DMS153 (cell line): ENCODE measurements around the gene FOXP1.

Source experiments
- DNase-seq: peaks from one replicate; lab custom pipeline; 2025; lab: John Stamatoyannopoulos, UW

The FOXP1 gene

DNA sequence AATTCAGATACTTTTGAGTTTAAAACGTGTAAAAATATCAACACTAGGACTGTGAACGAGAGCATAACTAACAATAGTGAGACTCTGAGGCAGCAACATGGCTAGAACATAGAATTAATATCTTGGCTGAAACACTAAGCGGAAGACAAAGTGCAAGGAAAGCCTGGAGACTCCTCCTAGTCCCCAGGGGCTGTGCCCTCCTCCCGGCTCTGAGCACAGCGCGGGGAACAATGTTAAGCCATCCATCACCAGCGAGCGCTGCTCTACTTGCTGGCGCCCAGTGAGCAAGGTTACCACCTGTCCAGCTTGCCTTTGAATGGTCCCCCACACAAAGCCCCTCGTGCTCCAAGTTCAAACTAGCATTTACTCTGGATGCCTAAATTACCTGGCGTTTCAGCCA is 436.9 kb downstream of the FOXP1 start:
- DNase-seq: no peak

DNA sequence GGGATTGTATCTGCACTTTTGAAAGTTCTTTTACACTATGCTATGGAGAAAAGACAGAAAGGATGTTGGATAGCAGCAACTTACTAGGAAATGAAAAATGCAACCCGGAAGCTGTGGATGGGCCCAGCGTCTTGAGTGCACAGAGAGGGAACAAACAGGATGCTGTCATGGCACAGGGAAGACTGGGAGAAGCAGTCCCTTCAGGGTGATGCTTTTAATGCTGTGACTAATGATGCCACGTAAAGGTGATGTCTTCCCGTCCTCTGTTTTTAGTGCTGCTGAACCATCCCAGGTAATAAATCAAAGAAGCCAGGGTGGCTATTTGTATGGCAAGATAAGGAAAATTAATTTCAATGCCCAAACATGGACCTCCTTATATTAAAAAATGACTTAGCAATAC is 437.6 kb downstream of the FOXP1 start:
- DNase-seq: no peak

DNA sequence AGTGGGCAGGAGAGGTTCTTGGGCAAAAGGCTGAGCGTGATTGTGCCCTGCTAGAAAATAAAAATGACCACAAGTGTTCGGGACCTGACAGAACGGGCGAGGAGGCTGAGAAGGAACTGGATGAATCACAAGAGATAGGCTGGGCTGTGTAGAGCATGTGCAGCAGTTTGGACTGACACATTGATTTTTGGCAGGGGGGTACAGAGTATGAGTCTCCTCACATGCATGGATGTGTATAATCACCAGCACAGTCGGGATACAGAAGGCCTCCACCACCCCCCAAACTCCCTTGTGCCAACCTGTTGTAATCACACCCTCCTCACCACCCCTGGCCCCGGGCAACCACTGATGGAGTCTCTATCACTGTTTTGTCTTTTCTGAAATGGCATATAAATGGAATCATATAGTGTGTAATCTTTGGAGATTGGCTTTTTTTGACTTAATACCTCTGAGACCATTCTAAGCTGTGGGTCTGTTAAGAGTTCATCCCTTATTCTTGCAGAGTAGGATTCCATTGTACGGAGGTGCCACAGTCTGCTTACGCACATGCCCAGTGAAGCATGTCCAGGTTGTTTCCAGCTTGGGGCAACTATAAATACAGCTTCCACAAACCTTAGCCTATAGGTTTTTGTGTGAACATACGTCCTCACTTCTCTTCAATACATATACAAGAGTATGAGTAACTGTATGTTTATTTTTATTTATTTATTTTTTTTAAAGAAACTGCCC is 438.8 kb downstream of the FOXP1 start:
- no peak for DNase-seq

DNA sequence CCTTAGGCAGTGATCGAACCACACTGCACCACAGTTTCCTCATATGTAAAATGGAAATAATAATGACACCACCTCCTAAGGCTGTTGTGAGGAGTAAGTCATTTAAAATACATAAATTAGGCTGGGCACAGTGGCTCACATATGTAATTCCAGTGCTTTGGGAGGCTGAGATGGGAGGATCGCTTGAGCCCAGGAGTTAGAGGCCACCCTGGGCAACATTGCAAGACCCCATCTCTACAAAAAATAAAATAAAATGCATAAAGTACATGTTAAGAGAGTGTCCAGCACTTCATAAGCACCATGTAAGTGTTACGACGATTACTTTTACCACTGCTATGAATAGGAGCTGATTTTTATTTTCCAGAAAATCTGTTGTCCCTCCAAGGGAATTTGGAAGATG is 440.0 kb downstream of the FOXP1 start:
- DNase-seq: no peak

DNA sequence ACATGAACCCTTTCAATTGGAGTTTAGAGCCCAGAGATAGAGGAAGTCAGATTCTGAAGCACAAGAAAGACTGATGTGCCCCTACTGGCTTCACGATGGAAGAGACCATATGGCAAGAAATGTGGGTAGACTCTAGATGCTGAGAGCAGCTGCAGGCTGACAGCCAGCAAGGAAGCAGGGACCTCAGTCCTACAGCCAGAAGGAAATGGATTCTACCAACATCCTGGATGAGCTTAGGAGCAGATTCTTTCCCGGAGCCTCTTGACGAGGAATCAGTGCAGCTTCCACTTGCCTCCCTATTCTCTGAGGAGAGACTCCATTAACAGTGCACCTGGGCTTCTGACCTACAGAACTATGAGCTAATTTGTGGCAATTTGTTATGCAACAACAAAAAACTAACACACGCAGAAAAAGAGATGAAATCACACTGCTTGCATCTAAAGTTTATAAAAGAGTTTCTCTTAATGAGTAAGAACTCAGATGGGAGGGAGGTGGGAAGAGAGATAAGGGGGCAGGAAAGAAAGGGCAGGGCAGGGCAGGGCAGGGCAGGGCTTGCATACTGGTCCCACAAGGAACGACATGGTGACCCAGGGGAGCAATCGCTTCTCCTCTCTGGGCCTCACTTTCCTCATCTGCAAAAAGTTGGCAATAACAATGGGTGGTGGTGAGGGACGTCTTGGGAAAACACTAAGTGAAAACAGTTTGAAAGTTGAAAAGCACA is 440.9 kb downstream of the FOXP1 start:
- DNase-seq: peak; percentile 54

DNA sequence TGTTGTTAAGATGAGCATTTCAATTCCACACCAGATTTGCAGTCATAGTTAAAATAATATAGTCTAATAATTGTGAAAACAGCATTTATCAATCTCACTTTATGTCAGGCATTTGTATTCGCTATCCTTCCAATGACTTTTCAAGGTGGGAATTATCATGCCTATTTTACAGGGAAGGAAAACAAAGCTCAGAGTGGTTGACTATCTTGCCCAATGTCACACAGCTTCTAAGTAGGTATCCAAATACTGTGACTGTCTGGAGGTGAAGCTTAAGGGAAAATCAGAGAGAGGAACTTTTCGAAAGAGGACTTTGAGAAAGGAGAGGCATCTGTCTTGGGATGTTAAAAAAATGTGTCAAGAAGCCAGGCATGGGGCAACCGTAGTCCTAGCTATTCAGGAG is 443.1 kb downstream of the FOXP1 start:
- no peak for DNase-seq

DNA sequence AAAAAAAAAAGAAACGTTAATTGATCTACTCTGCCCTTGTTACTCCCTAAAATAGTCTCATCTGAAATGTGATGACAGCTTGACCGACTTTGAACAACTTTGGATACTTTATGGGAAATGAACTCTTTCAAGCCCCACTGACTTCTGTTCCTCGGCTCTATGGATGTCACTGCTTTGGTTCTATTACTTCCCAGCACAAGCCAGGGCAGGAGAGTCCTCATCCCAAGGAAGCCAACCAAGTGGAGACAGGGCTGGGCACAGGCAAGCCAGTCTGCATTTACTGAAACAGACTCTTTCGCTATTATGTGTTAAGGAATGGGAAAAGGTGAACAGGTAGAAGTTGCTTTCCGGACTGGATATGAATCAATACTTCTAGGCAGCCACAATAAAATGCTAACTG is 444.0 kb downstream of the FOXP1 start:
- DNase-seq: no peak

DNA sequence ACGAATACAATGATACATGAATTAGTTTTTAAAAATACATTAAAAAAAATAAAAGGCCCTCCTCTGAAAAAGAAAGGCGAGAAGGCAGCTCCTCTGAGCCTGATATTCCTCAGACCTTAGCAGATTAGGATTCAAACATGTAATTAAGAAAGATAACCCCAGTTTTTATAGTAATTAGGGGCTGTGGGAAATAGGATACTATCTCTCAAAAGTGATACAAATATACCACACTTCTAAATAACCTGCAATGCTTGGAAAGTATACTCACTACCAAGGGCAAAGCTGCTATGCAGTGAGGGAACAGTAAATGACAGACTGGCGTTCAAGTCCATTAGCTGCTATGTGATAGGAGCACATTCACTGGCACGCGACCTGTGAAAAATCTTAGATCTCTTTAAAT is 445.1 kb downstream of the FOXP1 start:
- DNase-seq: no peak

DNA sequence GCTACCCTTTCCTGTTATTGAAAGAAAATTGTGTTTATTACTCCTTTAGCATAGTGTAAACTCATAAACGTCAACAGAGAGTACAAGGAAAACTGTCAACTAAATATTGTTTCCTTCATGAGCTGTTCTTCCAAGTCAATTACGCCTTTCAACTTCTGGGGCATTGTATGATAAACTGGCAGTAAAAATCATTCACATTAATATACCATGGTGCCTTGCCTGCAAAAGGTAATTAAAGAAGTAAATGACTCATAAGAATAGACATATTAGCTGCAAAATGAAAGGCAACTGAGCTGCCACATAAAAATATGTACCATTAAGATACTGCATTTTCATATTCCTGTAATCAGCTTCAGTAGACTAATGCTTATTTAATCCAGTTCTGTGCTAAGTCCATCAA is 447.3 kb downstream of the FOXP1 start:
- DNase-seq: no peak

DNA sequence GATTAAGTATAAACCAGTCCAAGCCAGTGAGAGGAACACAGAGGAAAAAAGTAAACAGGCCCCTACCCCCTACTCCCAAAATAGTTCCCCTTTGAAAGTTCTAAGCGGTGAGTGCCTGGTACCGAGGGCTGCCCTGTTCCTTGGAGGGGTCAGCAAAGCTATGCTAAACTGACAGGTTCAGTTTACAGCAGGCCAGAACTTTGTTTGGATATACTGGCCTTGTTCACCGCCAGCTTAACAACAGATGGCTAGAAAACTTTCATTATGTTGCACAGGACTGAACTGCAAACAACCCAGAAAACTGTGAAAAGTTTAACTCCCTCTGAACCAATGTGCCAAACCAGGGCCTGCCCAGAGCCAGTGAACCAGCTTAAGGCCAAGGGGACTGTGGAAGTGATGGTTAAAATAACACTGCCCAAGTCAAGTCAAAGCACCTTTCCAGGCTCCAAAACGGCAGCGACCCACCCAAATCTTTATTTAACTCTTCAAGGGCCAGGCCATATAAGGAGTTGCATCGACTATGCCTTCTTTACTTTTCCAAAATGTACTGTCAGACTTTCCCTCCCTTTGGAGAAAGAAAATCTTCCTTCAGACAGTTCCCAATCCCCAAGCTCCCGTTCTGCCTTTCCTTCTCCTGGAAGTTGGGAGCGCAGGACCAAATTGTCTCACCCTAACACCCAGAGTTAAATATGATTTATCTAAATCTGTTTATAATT is 448.0 kb downstream of the FOXP1 start:
- no peak for DNase-seq

DNA sequence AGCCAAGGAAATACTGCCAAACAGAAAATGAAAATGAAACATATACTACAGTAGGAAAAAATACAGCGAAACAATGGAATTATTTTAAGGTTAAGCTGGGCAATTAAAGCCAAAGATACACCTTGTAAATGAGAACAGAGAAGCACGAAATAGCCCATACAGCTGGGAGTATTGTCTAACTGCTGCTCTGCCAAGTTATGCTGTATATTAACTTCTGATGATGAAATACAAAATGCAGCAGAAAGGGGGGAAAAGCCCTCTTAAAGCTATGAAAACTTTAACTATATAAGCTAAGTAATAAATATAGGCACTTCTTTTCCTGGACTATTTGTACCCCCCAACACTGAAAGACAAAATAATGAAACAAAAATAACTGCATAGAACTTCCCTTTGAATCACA is 449.0 kb downstream of the FOXP1 start:
- DNase-seq: no peak

DNA sequence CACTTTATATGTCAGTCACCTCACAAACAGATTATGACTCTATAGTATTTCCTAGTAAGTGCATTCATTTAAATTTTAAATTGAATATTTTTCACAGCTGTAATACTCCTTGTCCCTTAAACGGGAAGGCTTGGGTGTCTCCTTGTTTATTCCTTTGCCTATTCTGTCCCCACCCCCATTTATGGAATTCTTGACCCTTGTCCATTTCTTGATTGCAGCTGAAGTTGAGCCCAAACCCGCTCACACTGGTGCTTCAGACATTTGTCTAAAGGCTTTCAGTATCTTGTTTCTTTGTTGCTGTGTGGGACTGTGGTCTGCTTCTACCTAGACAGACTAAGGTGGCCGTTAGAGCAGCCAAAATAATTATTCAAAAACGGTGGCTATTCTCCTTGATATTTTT is 449.7 kb downstream of the FOXP1 start:
- DNase-seq: no peak

DNA sequence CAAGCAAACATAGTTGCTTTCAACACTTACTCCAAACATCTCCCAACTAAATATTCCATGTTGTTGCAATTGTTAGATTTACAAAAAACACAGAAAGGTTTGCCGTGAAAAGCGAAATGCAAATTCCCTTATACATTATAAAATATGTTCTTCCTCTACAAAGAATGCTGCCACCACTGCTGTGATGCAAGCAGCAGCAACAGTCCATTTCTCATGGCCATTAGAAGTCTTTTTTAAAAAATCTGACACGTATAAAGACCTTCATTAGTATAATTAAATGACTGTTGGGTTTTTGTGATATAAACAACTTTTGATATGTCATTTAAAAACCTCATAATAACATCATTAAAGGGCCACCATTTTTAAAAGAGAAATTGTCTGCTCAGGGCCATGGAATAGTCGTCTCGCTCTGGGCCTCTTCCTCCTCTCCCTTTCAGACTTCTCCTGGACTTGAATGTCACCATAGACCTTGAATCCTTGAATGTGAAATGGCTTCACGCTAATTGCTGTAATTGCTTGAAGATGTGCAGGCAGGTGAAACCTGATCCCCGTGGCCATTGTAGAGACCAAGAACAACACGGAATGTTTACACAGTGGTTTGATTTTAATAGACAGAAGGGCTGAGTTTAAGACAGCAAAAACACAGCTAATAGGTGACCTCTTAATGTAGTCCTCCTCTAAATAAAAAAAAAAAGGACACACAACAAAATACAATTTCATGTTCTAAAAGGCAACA is 450.4 kb downstream of the FOXP1 start:
- peak; percentile 22 for DNase-seq

DNA sequence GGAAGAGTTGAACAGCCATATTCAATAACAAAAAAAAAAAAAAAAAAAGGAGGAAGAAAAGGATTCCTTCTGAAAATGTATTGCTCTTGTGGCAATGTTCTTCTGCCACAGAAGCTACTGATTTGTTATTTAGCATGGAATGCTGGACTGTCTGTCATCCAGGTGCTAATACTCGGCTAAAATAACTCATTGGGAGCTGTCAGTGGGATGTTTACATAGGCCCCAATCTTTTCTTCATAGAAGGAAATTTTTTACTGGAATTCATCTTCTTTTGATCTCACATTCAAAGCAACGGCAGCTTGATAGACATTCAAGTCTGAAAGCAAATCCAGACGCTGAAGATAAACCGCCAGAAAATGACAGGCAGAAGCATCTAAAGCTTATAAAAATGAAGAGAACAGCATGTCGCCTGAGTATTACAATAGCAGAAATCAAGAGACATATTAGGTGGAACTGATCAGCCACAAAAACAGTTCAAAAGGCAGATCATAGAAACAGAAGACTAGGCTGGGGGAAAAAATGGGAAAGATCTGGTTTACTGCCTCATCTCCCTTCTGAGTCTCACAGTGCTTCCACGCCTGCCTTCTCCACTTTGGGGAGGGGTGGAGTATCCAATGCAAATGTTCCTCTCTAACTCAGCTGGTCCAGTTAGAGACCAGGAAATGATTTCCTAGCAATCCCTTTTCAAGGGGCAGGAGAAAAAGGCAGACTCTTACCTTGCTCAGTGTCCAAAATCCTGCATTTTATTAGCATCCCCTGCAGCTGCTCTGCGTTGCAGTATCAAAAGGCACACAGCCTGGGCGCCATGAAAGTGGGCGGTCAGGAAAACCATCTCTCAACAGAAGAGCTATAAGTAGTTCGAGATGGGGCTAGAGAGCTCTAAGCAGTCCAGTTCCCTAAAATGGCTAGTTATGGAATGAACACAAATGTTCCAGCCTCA is 451.9 kb downstream of the FOXP1 start:
- DNase-seq: peak; percentile 17

DNA sequence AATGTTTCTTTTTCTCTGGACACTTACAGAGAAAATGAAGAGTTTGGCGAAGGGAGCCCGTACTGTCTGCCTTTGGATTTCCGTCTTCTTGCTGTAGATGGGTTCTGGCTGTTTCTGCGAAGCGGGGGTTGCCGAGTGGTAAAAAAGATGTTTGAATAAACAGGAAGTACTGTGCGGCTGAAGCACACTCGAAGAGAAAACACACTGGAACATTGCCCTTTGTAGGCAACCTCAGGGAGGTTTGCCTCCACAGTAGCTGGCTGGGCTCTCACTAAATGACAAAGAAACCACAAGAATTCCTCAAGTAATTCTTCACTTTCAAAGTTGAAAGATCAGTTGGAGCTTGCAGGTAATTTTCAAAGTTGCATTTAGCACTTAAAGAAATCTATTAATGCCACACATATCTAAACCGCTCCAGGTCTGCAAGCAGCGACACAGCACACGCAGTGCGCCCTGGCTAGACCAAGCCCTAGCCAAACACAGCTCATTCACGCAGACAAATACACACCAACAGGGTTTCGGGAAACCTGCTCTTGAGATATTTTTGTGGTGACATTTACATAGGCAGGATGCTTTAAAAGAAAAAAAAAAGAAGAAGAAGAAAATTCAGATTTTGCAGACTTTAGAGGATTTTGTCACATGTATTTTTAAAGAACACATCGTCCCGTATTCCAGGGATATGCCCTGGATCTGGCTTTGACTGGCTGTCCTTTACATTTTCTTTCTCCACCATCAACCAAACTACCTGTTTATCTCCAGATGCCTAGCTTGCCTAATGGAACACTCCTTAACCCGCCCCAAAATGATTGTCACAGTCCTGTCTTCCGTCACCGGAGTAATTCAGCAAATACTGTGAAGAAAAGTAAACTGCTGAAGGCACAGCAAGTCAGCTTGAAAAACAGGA is 452.8 kb downstream of the FOXP1 start:
- peak; percentile 76 for DNase-seq

DNA sequence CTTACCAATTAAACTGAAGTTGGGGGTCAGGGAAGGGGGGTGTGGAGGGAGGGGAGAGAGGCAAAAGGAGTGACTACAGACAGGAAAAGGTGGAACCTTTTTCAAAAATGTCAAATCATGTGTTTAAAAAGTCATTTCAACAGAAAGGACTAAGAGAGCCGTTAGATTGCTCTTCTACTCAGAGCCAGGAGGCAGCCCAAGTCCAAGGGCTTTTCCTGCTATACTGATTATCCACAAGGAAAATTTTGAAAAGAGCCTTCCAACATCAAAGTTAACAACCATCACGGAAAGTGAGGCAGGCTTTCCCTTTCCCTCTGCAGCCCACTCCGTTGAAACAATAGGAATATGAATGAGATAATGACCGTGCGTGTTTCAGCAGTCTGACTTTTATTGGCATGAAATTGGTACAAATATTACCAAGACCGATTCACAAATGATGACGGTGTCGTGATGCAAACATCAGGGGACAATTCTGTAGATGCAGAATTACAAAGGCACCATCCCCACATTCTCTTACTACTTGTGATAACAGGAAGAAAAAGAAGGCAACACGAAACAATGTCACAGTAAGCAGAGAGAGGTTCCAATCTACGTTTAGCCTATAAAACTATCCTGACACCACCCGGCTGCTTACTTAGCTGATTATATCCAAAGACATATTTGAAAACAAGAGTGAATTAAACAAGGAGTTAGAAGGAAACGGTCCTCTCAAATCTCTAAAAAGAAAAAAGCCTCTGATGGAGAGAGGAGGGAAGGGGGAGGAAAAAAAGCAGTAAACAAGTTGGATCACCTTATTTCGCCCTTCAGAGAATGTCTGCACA is 453.7 kb downstream of the FOXP1 start:
- no peak for DNase-seq

DNA sequence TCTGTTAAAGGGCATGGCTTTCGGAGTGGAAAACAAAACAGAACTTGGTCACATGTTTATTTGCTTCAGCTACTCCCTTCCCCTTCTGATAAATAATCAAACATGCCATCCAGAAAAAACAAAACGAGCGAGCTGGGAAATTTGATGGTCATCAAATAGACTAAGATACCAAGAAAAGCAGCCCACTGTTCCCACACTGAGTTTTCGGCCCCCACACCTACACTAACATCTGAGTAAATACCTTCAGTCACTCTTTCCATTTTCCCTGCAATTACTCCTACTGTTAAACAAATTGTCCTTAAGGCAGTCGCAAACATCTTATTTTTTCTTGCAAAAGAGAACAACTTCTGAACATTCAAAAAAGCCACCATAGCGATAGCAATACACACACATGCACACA is 454.6 kb downstream of the FOXP1 start:
- DNase-seq: no peak

DNA sequence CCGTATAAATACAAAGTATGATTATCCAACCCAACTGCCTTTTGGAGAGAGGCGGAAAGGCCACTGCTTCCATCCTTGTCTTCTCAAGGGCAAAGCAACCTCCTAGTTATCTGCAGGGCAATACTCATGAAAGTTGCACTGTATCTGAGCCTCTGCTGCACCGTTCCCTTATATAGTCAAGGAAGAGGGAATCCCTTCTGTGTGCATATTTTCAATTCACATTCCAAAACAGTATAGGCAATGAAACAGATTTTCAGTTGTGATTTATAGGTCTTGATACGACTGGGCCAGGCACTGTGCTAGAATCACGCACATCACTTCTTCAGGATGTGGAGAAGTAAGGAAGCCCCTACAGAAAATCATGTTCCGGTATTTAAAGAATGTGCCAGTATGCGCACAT is 455.7 kb downstream of the FOXP1 start:
- no peak for DNase-seq

DNA sequence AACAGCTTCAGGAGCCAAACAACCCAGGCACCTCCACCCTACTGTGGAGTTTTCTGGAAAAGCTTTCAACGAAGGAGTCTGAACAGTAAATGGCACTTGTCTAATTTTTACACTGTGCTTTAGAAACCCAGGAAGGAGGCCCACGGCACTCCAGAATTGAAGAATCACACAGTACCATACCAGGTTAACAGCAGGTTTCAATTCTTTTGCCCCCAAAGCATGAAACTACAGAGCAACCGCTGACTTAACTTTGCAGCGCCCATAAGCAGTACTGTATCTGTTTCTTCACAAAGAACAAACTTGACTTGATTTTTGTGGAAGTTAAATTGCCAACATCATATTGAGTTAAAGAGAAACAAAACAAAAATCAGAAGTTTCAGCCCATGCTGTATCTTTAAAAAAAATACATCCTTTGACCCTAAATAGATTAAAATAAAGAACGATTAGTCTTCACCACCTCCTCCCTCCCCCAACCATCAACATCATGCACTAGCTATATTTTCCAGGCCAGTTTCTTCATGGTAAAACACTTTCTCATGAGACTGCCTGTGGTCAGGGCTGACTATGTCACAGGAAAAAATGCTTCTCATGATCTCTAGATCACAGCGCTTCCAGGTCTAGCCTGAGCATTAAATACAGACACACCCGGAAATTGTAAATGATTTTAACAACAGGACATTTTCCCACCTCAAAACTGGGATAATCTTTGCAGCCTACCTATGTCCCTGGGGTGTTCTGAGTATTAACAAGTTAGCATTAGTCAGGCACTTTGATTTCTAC is 456.3 kb downstream of the FOXP1 start:
- DNase-seq: no peak
